SIG-M5 (cell line): ENCODE results near the gene CYP4Z1.
"Not testable (repeated sequence)": the region's sequence is repeated elsewhere in the genome, so short reads cannot be mapped to it uniquely, and the experiment has no call there.

Experiments used
- DNase-seq: peaks from one replicate; lab custom pipeline; 2025; lab: John Stamatoyannopoulos, UW

Gene CYP4Z1, protein sequence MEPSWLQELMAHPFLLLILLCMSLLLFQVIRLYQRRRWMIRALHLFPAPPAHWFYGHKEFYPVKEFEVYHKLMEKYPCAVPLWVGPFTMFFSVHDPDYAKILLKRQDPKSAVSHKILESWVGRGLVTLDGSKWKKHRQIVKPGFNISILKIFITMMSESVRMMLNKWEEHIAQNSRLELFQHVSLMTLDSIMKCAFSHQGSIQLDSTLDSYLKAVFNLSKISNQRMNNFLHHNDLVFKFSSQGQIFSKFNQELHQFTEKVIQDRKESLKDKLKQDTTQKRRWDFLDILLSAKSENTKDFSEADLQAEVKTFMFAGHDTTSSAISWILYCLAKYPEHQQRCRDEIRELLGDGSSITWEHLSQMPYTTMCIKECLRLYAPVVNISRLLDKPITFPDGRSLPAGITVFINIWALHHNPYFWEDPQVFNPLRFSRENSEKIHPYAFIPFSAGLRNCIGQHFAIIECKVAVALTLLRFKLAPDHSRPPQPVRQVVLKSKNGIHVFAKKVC

GRCh38 chr1:47067097-47067594 lies at the start of gene CYP4Z1:
Gene CYP4Z1 (plus strand): TSS chr1:47067231. CDS start chr1:47067491, 260 bp downstream.
- DNase-seq = no peak

DNA sequence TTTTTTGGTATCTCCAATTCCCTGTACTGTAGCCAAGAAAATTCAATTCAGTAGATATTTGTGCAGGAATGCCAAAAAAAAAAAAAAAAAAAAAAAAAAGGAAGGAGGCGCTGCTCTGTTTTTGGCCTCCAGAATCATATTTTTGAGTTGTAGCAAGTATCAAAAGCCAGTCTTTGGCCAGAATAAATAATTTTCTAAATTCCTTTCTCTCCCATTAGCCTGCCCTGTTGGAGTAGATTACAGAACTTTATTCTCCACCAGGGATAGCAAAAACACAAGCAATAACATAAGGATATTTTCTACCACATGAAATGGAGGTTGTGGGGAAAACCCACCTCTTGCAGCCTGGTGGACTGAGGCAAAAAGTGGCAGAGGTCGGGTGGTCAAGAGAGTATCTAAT lies 46.0 kb upstream of the CYP4Z1 start:
- DNase-seq = no peak

DNA sequence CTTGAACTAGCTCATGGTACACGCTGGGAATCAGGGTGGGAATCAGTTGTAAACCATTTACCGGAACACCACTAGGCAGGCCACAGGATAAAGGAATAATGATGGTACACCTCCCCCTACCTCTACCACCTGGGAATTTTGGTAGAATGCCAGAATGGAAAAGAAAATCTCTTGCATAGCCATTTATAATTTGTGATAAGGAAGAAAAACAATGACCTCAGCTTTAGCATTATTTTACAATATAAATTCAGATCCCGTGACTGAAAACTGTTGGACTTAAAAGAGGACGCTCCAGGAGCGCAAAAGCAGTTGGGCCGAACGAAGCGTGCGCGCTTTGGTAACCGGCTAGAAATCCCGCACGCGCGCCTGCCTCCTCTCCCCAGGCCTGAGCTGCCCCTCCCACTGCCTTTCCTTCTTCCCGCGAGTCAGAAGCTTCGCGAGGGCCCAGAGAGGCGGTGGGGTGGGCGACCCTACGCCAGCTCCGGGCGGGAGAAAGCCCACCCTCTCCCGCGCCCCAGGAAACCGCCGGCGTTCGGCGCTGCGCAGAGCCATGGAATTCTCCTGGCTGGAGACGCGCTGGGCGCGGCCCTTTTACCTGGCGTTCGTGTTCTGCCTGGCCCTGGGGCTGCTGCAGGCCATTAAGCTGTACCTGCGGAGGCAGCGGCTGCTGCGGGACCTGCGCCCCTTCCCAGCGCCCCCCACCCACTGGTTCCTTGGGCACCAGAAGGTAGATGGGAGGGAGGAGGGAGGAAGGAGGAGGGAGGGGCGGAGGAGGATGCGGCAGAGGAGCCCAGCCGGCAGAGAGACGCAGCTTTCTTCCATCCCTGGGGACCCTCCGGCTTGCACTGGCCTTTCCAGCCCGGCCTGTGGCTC lies 43.5 kb upstream of the CYP4Z1 start, which contains the start of gene CYP4X1:
CYP4X1 (plus strand) TSS at position 402 of the 873 bp plus-strand sequence; CDS start at position 551, 149 bp downstream.
- DNase-seq = no peak

DNA sequence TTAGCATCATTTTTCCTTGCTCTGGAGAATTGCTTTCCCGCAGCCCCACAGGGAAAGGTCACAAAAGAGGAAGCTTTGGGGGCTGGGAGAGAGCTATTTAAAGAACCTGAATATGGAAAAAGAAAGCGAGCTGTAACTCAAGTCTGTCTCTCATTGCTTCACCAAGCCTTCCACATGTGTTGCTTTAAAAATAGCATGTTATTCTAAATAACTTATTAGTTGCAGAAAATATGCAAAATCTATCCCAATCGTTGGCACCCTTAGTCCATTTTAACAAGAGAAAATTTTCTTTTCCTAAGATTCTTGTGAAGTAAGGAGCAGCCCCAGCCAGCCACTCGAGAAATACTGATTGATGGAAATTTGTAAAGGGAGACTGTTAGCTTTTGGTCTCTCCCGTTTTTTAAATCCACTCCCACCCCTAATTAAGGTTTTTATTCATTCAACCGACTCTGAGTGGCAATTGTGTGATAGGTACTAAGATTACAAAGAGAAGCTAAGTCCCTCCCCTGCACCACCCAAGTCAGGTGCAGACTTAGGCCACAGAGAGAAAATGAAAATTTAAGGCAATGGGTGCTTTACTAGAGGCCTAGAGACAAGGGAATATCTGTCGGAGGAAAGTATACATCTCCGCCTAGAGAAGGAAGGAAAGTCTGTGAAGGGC lies 42.8 kb upstream of the CYP4Z1 start:
- no peak for DNase-seq

- no peak for DNase-seq
Measured at GRCh38 chr1:47030170-47030805, 36.7 kb upstream of the CYP4Z1 start.

DNA sequence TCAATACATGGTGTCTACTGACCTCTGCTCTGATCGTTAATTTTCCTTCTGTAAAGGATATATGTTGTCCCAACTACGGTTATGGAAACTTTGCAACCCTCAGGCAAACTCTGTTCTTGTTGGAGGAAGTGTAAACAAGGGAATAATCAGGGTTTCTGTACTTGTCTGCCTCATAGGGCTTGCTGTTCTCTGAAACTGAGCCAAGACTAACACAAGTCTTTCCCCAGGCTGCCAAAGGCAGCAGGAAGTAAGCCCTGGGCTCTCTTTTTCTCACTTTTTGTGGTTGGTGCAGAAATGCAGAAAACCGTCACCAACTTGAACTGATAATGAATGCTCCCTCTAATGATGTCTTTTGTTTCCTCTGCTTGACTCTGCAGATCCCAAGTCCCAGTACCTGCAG lies 36.0 kb upstream of the CYP4Z1 start:
- no peak for DNase-seq

GRCh38 chr1:47031585-47031984 lies 35.4 kb upstream of the CYP4Z1 start:
- no peak for DNase-seq

DNA sequence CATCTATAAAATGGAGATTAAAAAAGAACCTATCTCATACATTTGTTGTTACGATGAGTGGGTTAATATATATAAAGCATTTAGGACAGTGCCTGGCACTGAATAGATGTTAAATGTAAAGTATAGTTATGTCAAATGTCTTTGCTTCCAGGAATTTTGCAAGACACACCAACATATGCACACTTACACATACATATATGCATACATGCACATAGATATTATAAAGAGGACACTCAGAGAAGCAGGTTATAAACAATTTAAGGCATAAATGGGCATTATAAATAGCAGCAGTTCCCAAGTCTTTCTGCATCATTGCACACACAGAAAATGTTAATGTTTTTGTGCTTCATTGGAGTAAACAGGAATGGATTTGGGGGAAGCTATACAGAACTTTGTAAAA lies 30.3 kb upstream of the CYP4Z1 start:
- DNase-seq = no peak

DNA sequence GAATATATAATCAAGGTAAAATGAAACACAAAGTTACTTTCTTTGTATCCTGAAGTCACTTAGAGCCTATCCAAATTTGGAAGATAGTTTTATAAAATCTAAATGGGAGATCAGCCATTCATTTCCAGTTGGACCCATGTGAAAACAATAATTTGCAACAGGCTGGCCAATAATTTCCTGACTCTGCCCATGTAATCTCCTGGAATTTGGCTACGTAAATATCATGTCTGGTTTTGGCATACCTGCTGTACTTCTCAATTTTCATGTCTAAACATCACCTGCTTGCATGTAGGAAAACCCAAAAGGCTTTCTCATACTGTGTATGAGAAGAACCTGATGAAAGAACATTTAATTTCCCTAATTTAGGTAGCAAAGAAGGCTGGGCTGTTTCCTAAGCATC lies 7.7 kb upstream of the CYP4Z1 start:
- no peak for DNase-seq

GRCh38 chr1:47069080-47069479 lies 2.0 kb downstream of the CYP4Z1 start:
- DNase-seq = not testable (repeated sequence)

- not testable (repeated sequence) for DNase-seq
Measured at GRCh38 chr1:47069509-47069908, 2.5 kb downstream of the CYP4Z1 start.

DNA sequence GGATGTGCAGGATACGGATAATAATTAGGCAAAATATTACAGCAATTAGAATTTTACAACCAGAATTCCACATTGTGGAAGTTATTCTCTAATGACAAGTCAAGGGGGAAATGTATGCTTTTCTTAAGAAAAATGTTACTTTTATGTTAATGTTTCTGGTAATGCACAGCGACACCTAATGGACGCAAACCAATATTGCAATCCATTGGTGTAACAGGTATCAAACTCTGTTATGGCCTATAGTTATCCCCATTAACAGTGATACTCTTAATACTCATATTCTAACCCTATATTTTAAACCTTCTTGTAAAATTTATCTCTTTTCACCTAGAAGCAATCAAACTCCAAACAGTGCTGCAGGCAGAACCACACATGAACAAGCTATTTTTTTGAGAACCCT lies 22.3 kb downstream of the CYP4Z1 start:
- not testable (repeated sequence) for DNase-seq

GRCh38 chr1:47091476-47091875 lies 24.4 kb downstream of the CYP4Z1 start:
- not testable (repeated sequence) for DNase-seq

DNA sequence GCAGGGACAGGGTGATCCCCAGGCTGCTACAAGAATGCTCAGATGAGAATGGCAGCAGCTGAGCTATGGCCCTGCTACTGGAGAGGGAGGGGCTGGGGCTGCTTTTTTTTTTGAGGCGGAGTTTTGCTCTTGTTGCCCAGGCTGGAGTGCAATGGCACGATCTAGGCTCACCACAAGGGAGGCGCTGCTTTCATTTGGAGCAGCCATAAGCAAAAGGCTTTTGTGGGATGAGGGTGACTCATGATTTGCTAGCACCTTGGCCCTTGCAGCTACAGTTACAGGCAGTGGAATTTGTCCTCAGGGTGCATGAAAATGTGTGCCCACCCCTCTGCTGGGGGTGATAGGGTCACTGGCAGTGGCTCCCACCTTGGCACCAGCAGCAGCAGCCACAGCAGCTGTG lies 37.8 kb downstream of the CYP4Z1 start:
- no peak for DNase-seq

DNA sequence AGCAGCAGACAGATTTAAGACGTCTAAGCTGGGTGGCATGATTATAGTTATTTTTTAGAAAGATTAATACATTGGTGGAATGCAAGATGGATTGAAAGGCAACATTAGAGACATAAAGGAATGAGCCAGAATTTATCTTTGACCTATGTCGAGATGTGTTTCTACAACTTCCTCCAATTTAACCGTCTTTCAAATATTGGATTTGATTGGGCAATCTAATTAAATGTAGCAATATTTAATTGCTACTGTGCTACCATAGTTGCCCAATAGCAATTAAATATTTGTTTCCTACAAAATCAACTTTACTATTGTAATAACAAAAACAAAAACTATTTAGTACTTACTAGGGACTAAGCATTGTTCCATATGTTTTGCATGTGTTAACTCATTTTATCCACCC lies 39.8 kb downstream of the CYP4Z1 start:
- no peak for DNase-seq

GRCh38 chr1:47107851-47108574 lies 41.0 kb downstream of the CYP4Z1 start:
- DNase-seq = not testable (repeated sequence)

DNA sequence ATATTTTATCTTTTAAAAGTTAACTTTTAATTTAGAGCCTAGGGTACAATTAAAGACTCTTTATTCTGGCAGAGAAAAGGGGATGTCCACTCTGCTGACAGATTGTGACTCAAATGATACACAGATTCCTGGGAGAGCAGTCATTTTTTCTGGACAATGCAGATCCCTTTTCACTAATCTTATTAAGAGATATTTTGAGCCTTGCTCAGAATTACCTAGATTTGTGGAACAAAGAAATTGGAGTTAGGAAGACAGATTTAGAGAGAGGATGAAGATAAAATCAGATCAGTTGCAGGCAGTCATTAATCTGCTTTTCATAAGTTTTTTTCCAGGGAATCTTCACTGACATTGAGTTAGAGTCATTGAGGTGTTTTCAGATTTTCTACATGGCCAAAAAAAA lies 42.5 kb downstream of the CYP4Z1 start:
- DNase-seq = not testable (repeated sequence)

GRCh38 chr1:47113178-47113577 lies 46.1 kb downstream of the CYP4Z1 start:
- DNase-seq = no peak

- not testable (repeated sequence) for DNase-seq
Measured at GRCh38 chr1:47121039-47121438, 54.0 kb downstream of the CYP4Z1 start.

DNA sequence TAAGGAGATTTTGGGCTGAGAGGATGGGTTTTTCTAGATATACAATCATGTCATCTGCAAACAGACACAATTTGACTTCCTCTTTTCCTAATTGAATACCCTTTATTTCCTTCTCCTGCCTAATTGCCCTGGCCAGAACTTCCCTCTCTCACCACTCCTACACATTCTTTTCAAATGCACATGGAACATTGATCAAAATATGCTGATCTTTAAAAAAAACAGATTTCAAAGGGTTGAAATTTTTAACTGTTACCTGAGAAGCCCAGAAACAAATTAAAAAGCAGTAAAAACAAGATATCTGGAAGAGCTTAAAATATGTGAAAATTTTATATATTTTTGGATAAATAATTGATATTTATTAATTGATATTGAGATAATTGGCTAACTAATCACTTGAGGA lies 57.8 kb downstream of the CYP4Z1 start:
- DNase-seq = not testable (repeated sequence)

GRCh38 chr1:47126997-47127396 lies 60.0 kb downstream of the CYP4Z1 start:
- not testable (repeated sequence) for DNase-seq
